Mucosa of rectum (tissue), 2 donors: ENCODE measurements around the gene PTS.

Experiments used
- H3K27ac ChIP-seq, 2 donors: one replicate each; pipeline ENCODE4 v1.7.0; 2013; ENCODE audit warnings: inconsistent platforms in 2 of 2, low read depth in 2 of 2, low read length in 2 of 2
- H3K27me3 ChIP-seq, 2 donors: one replicate each; pipeline ENCODE4 v1.7.0; 2013; ENCODE audit warnings: low read length in 2 of 2; ENCODE audit not compliant: control insufficient read depth in 2 of 2, insufficient read depth in 2 of 2
- H3K36me3 ChIP-seq, 2 donors: one replicate each; pipeline ENCODE4 v1.7.0; 2013; ENCODE audit warnings: low read length in 2 of 2; ENCODE audit not compliant: control insufficient read depth in 2 of 2, insufficient read depth in 2 of 2
- H3K4me1 ChIP-seq, 2 donors: one replicate each; pipeline ENCODE4 v1.7.0; 2013; ENCODE audit warnings: low read length in 2 of 2, mild to moderate bottlenecking in 1 of 2; ENCODE audit not compliant: control insufficient read depth in 2 of 2, insufficient read depth in 2 of 2
- H3K4me3 ChIP-seq, 2 donors: one replicate each; pipeline ENCODE4 v1.7.0; 2013; ENCODE audit warnings: low read length in 2 of 2
- H3K9ac ChIP-seq, 2 donors: one replicate each; pipeline ENCODE4 v1.7.0; 2013; ENCODE audit warnings: low read length in 2 of 2, low read depth in 1 of 2, mild to moderate bottlenecking in 1 of 2
- H3K9me3 ChIP-seq, 2 donors: one replicate each; pipeline ENCODE4 v1.7.0; 2013; ENCODE audit warnings: low read length in 2 of 2; ENCODE audit not compliant: control insufficient read depth in 2 of 2
- donor health status: healthy.
- donor health status: Normal muscosa, but diverticular disease.

PTS gene

GRCh38 chr11:112274007-112274783, 48.0 kb downstream of the PTS start:
- Histone ChIP-seq H3K4me1 (no peaks in the 10 kb centered on the region), H3K36me3 (no peaks in the 10 kb centered on the region), H3K9ac (no peak overlapping the region), H3K27me3 (no peaks in the 10 kb centered on the region), H3K9me3 (no peaks in the 10 kb centered on the region), H3K4me3 (no peak overlapping the region), H3K27ac (no peak overlapping the region)

GRCh38 chr11:112277029-112277428, 50.8 kb downstream of the PTS start:
- H3K27me3 ChIP-seq: no peaks in the 10 kb centered on the region
- no peak overlapping the region for H3K27ac ChIP-seq
- no peak overlapping the region for H3K9ac ChIP-seq
- H3K9me3 ChIP-seq: no peaks in the 10 kb centered on the region
- H3K36me3 ChIP-seq: no peaks in the 10 kb centered on the region
- peaks cover 6% of the 10 kb centered on the region in 2 donors for H3K4me1 ChIP-seq
- H3K4me3 ChIP-seq: no peak overlapping the region

GRCh38 chr11:112277941-112278340, 51.7 kb downstream of the PTS start:
- Histone ChIP-seq H3K9ac (no peak overlapping the region), H3K4me3 (no peak overlapping the region), H3K4me1 (peaks cover 6 to 8% of the 10 kb centered on the region in 2 donors), H3K36me3 (no peaks in the 10 kb centered on the region), H3K9me3 (no peaks in the 10 kb centered on the region), H3K27ac (no peak overlapping the region), H3K27me3 (no peaks in the 10 kb centered on the region)

- no peak overlapping the region for H3K27ac ChIP-seq
- peaks cover 6 to 8% of the 10 kb centered on the region in 2 donors for H3K4me1 ChIP-seq
- H3K27me3 ChIP-seq: no peaks in the 10 kb centered on the region
- H3K36me3 ChIP-seq: no peaks in the 10 kb centered on the region
- H3K9ac ChIP-seq: no peak overlapping the region
- H3K9me3 ChIP-seq: no peaks in the 10 kb centered on the region
- no peak overlapping the region for H3K4me3 ChIP-seq
Measured at GRCh38 chr11:112278803-112279202, 52.6 kb downstream of the PTS start.

DNA sequence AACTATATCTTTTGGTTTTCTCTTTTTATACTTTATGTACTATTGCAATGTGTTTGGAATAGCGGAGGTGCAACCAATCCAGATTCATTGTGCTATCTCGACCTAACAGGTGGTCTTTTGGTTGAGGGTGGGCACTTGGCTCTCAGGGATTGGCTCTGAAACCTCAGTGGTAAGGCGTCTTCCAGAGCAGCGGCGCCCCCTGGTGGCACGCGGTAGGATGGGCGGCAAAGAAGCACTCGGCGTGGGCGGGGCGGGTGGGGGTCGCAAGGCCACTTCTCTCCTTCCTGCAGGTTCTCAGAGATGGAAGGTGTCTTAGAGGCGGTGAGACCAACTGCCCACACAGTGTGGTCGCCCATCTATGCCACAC, 53.7 kb downstream of the PTS start:
- peaks cover 6 to 8% of the 10 kb centered on the region in 2 donors for H3K4me1 ChIP-seq
- H3K27ac ChIP-seq: no peak overlapping the region
- no peak overlapping the region for H3K9ac ChIP-seq
- H3K36me3 ChIP-seq: no peaks in the 10 kb centered on the region
- no peaks in the 10 kb centered on the region for H3K9me3 ChIP-seq
- no peaks in the 10 kb centered on the region for H3K27me3 ChIP-seq
- H3K4me3 ChIP-seq: peak overlapping the region; percentile 59 to 67

- no peaks in the 10 kb centered on the region for H3K36me3 ChIP-seq
- peaks cover 6 to 8% of the 10 kb centered on the region in 2 donors for H3K4me1 ChIP-seq
- H3K9me3 ChIP-seq: no peaks in the 10 kb centered on the region
- no peaks in the 10 kb centered on the region for H3K27me3 ChIP-seq
- H3K9ac ChIP-seq: peak overlapping the region in 1 of 2 donors; percentile 25
- peak overlapping the region; percentile 59 to 67 for H3K4me3 ChIP-seq
- H3K27ac ChIP-seq: no peak overlapping the region
Measured at GRCh38 chr11:112280268-112281126, 54.3 kb downstream of the PTS start.

GRCh38 chr11:112281726-112282125, 55.5 kb downstream of the PTS start:
- H3K27ac ChIP-seq: no peak overlapping the region
- H3K36me3 ChIP-seq: no peaks in the 10 kb centered on the region
- no peaks in the 10 kb centered on the region for H3K27me3 ChIP-seq
- no peak overlapping the region for H3K9ac ChIP-seq
- H3K4me1 ChIP-seq: peaks cover 6 to 8% of the 10 kb centered on the region in 2 donors
- no peaks in the 10 kb centered on the region for H3K9me3 ChIP-seq
- peak overlapping the region; percentile 34 to 42 for H3K4me3 ChIP-seq
